ENCODE results near the gene GFRA3.

GFRA3 gene

GRCh38 chr5:138246822-138247221 is 27.6 kb downstream of the GFRA3 start:
- no peak for DNase-seq (ENCODE audit: low read depth in 2 of 2)

- no peak for DNase-seq (ENCODE audit: low read depth in 2 of 2)
These were observed 28.1 kb downstream of the GFRA3 start for GRCh38 chr5:138246334-138246733.

GRCh38 chr5:138245717-138246116 is 28.7 kb downstream of the GFRA3 start:
- no peak for DNase-seq (ENCODE audit: low read depth in 2 of 2)

GRCh38 chr5:138243794-138244193 is 30.6 kb downstream of the GFRA3 start:
- no peak for DNase-seq (ENCODE audit: low read depth in 2 of 2)

- DNase-seq (ENCODE audit: low read depth in 2 of 2): no peak
These were observed 32.5 kb downstream of the GFRA3 start for GRCh38 chr5:138241688-138242571.

GRCh38 chr5:138240650-138241385 is 33.6 kb downstream of the GFRA3 start:
- DNase-seq (ENCODE audit: low read depth in 2 of 2): no peak

- DNase-seq (ENCODE audit: low read depth in 2 of 2): no peak
These were observed 36.4 kb downstream of the GFRA3 start for GRCh38 chr5:138238034-138238433.

GRCh38 chr5:138234651-138235050 is 39.8 kb downstream of the GFRA3 start:
- no peak for DNase-seq (ENCODE audit: low read depth in 2 of 2)

GRCh38 chr5:138233280-138233679 is 41.1 kb downstream of the GFRA3 start:
- no peak for DNase-seq (ENCODE audit: low read depth in 2 of 2)

- no peak for DNase-seq (ENCODE audit: low read depth in 2 of 2)
These were observed 43.3 kb downstream of the GFRA3 start for GRCh38 chr5:138230981-138231589.

- DNase-seq (ENCODE audit: low read depth in 2 of 2): no peak
These were observed 44.2 kb downstream of the GFRA3 start for GRCh38 chr5:138230261-138230660.

- no peak for DNase-seq (ENCODE audit: low read depth in 2 of 2)
These were observed 45.0 kb downstream of the GFRA3 start for GRCh38 chr5:138229387-138229786.

- DNase-seq (ENCODE audit: low read depth in 2 of 2): no peak
These were observed 47.5 kb downstream of the GFRA3 start for GRCh38 chr5:138226910-138227309.

GRCh38 chr5:138224712-138225111 is 49.7 kb downstream of the GFRA3 start:
- no peak for DNase-seq (ENCODE audit: low read depth in 2 of 2)

- DNase-seq (ENCODE audit: low read depth in 2 of 2): no peak
These were observed 50.9 kb downstream of the GFRA3 start for GRCh38 chr5:138223532-138223931.

- no peak for DNase-seq (ENCODE audit: low read depth in 2 of 2)
These were observed 57.6 kb downstream of the GFRA3 start for GRCh38 chr5:138216799-138217198.

GRCh38 chr5:138213161-138214029 is 61.0 kb downstream of the GFRA3 start, which contains the start of gene CDC23:
TSS of gene CDC23 (minus strand) at chr5:138213323. CDS start at chr5:138213312, 11 bp downstream.
- peak; percentile 65 to 66 for DNase-seq (ENCODE audit: low read depth in 2 of 2)

- DNase-seq (ENCODE audit: low read depth in 2 of 2): peak in 1 of 2 donors; percentile 1
These were observed 61.6 kb downstream of the GFRA3 start for GRCh38 chr5:138212828-138213160.

GRCh38 chr5:138210985-138211384 is 63.4 kb downstream of the GFRA3 start:
- no peak for DNase-seq (ENCODE audit: low read depth in 2 of 2)
